HEK293 (cell line): ENCODE measurements around the gene MMP24OS.

ENCODE experiments used
- FEZF1 ChIP-seq: fragments of 450-650 bp; formaldehyde crosslinking; IDR thresholded peaks from 2 replicates; pipeline ENCODE4 v1.5.1; 2016; ENCODE audit warnings: missing biosample characterization, missing genetic modification characterization
- ZNF132 ChIP-seq: fragments of 450-650 bp; formaldehyde crosslinking; IDR thresholded peaks from 2 replicates; pipeline ENCODE4 v1.5.1; 2017; ENCODE audit warnings: missing biosample characterization, missing genetic modification characterization, borderline replicate concordance
- ZNF324 ChIP-seq: fragments of 450-650 bp; formaldehyde crosslinking; IDR thresholded peaks from 2 replicates; pipeline ENCODE4 v1.5.1; 2016; ENCODE audit warnings: missing biosample characterization, missing genetic modification characterization
- TF ChIP-seq, protein P1 (sequence below): fragments of 450-650 bp; formaldehyde crosslinking; IDR thresholded peaks from 2 replicates; pipeline ENCODE4 v1.5.1; 2016; ENCODE audit warnings: missing biosample characterization, missing genetic modification characterization

DNA sequence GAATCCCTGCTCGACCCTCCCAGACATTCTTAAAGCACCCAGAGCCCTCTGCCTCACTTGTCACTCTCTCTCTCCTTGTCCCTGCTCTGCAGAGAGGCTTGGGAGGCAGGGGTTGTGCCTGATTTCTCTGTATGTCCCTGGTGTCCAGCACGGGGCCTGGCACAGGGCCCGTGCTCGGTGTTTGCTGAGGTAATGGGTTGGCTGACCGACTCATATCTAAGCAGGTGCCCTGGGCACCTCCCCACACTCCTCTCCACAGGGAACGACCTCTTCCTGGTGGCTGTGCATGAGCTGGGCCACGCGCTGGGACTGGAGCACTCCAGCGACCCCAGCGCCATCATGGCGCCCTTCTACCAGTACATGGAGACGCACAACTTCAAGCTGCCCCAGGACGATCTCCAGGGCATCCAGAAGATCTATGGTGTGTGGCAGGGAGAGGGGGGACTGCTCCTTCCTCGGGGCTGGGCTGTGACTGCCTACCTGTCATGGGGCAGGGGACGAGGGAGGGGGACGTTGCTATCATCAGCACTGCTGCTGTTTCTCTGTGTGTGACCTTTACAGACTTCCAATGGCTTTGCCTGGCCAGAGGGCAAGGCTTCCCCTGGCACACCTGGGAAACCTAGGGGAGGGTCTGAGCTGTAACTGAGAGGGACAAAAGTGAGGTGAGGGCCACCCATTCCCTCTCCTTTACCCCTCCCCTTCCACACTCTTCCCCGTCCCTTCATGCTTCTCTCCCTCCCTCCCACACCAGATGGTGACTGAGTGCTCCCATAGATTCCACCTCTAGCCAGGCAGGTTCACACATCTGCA, 14.2 kb downstream of the MMP24OS start:
- TF ChIP-seq ZNF324 (tag by site-specific recombination) (no peak), ZNF132 (no peak), FEZF1 (tag by site-specific recombination) (no peak)
- TF ChIP-seq, protein P1, sequence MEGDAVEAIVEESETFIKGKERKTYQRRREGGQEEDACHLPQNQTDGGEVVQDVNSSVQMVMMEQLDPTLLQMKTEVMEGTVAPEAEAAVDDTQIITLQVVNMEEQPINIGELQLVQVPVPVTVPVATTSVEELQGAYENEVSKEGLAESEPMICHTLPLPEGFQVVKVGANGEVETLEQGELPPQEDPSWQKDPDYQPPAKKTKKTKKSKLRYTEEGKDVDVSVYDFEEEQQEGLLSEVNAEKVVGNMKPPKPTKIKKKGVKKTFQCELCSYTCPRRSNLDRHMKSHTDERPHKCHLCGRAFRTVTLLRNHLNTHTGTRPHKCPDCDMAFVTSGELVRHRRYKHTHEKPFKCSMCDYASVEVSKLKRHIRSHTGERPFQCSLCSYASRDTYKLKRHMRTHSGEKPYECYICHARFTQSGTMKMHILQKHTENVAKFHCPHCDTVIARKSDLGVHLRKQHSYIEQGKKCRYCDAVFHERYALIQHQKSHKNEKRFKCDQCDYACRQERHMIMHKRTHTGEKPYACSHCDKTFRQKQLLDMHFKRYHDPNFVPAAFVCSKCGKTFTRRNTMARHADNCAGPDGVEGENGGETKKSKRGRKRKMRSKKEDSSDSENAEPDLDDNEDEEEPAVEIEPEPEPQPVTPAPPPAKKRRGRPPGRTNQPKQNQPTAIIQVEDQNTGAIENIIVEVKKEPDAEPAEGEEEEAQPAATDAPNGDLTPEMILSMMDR (tag by site-specific recombination) = no peak
